Neuron (in vitro differentiated cells): ENCODE measurements around the gene SLC4A8.
A peak's percentile ranks its signal among the peaks of the same experiment; 100 is the strongest.

Source experiments
- H2AFZ ChIP-seq: one replicate; pipeline ENCODE4 v1.6.1; 2013; ENCODE audit warnings: low read depth, mild to moderate bottlenecking, inconsistent platforms, low read length, moderate library complexity
- H3K27me3 ChIP-seq: one replicate; pipeline ENCODE4 v1.6.1; 2013; ENCODE audit warnings: low read length; ENCODE audit not compliant: insufficient read depth
- H3K36me3 ChIP-seq: one replicate; pipeline ENCODE4 v1.6.1; 2013; ENCODE audit warnings: low read length; ENCODE audit not compliant: insufficient read depth
- H3K4me1 ChIP-seq: one replicate; pipeline ENCODE4 v1.6.1; 2013; ENCODE audit warnings: low read length; ENCODE audit not compliant: insufficient read depth
- H3K4me3 ChIP-seq: 2 replicates; pipeline ENCODE4 v1.5.1; 2013; ENCODE audit warnings: mild to moderate bottlenecking, low read length, moderate library complexity
- H3K9me3 ChIP-seq: one replicate; pipeline ENCODE4 v1.6.1; 2013; ENCODE audit warnings: low read length

The SLC4A8 gene

DNA sequence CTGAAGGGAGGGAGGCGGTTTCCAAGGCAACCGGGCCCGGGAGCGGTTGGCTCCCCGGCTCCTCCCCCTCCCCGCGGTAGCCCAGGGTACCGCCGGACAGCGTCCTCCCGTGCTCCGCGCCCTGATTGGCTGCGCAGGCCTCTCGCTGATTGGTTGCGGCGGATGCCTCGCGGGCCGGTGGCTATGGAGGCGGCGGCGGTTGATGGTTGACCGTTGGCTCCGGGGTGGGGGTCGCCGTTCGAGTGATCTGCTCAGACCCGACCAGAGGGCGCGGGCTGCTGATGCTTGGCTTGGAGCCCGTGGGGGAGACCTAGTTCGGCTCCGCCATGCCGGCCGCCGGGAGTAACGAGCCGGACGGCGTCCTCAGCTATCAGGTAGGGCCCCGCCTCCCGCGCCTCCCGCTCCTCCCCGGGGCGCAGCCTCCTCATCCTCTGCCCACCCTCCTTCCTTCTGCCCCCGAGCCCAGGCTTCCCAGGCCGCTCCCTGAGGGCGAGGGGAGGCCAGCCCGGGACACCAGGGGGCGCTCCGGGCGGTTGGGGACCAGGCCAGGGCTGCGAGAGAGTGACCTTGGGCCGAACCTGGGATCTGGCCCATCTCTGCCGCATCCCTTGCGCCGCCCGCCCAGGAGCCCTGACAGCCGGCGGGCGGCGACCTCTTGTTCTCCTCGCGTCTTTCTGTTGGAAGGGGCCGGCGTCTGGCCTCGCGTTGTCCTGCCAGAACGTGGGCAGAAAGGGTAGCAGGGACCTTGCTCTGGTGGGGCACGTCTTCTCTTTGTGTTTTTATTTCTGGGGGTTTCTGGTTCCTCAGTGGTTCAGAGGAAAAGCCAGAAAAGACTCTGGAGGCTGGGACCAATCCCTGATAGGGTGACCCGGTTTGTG lies at the start of gene SLC4A8:
Gene SLC4A8, plus strand, starts transcription at position 170 of the 878 bp plus-strand sequence. Its CDS starts 157 bp downstream, at position 327.
- Histone ChIP-seq H3K4me1 (peaks cover 29% of the 10 kb centered on the region), H3K4me3 (peak within 1 kb of the TSS; percentile 66), H3K36me3 (no peaks in the 10 kb centered on the region), H2AFZ (peak within 1 kb of the TSS; percentile 77), H3K9me3 (no peaks in the 10 kb centered on the region), H3K27me3 (no peaks in the 10 kb centered on the region)

DNA sequence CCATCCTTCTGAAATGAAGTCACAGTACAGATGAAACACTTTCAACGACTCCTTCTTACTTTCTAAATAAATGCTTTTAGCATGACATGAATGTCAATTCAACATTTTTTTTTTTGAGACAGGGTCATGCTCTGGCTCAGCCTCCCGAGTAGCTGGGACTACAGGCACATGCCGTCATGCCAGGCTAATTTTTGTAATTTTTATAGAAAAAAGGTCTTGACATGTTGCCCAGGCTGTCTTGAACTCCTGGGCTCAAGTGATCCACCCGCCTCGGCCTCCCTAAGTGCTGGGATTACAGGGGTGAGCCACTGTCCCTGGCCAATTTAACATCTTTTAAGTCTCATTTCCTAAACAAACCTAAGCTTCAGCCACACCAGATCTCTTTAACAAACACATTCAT lies 49.8 kb upstream of the SLC4A8 start:
- no peaks in the 10 kb centered on the region for H3K27me3 ChIP-seq
- H3K4me3 ChIP-seq, result no peak overlapping the region
- no peaks in the 10 kb centered on the region for H3K36me3 ChIP-seq
- H3K4me1 ChIP-seq, result peaks cover 8% of the 10 kb centered on the region
- H2AFZ ChIP-seq, result no peak overlapping the region
- no peaks in the 10 kb centered on the region for H3K9me3 ChIP-seq

DNA sequence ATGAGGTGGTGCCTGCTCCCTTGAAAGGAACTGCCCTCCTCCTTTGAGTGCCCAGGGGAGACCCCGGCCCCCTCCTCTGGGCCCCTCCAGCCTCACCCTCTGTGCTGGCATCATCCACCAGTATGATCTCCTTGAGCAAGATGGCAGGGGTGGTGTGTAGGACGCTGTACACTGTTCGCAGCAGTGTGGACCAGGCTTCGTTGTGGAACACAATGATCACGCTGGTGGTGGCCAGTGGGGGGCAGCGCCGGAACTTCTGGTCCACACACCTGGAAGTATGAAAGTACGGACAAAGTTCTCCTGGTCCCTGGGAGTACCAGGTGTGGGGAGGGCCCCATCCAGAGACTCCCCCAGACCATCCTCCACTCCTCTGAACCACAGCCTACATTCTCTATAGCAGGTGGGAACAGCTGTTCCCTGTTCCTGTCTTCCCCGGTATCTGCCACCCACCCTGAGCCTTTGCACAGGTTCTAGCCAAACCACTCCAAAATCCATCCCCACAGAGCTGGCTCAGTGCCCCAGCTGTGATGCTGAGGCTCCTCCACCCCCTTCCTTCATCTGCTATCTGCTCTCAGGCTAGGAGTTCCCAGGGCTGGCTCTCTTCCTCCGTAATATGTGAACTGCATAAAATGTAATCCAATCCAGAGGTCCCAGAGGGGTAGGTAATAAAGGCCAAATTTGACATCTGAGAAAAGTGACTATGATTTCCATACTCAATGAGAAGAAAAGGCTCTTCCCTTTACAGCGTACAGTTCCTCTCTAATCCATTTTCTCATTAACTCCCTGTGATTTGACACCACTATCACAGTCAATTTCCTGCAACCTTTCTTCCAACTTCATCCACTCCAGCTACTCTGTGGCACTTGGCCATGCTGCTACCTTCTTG lies 47.3 kb upstream of the SLC4A8 start:
- no peaks in the 10 kb centered on the region for H3K9me3 ChIP-seq
- H2AFZ ChIP-seq, result no peak overlapping the region
- no peaks in the 10 kb centered on the region for H3K27me3 ChIP-seq
- no peak overlapping the region for H3K4me3 ChIP-seq
- H3K36me3 ChIP-seq, result no peaks in the 10 kb centered on the region
- no peaks in the 10 kb centered on the region for H3K4me1 ChIP-seq

DNA sequence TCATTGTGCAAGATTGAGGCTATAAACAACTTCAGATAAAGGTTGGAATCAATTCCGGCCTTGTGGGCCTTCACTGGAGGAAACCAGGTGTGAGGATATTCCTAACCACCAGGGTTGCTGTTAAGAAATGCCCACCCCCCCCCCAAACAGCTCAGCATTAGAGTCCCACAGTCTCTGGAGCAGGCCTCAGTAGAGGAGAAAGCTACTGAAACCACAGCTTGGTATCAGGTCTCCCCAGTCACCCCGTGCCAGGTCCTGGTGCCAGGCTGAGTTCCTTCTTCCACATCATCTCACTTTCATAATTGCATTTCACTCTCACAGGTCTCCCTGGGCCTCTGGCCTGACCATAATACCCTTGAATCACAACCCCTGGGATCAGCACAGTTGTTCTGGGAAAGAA lies 45.9 kb upstream of the SLC4A8 start:
- Histone ChIP-seq H3K27me3 (peaks cover 7% of the 10 kb centered on the region), H3K4me1 (peaks cover 4% of the 10 kb centered on the region), H3K4me3 (no peak overlapping the region), H3K36me3 (no peaks in the 10 kb centered on the region), H2AFZ (no peak overlapping the region), H3K9me3 (no peaks in the 10 kb centered on the region)

DNA sequence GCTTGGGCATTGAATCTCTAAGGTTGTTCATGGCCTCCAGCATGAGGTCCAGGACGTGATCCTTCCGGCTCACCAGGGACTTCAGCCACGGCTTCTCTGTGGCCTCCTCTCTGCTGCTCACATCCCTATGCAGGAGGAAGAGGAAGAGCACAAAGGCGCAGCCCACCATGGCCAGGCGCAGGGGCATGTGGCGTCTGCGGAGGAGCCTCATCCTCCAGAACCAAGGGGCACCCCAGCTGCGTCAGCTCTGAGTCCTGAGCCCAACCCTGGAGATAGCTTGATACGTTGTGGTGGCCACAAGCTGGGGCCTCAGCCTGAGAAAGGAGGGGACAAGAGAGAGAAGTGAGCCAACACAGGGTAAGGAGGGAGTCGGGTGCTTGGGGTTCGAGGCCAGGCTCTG lies 45.1 kb upstream of the SLC4A8 start:
- Histone ChIP-seq H2AFZ (no peak overlapping the region), H3K9me3 (no peaks in the 10 kb centered on the region), H3K4me1 (peaks cover 7% of the 10 kb centered on the region)

DNA sequence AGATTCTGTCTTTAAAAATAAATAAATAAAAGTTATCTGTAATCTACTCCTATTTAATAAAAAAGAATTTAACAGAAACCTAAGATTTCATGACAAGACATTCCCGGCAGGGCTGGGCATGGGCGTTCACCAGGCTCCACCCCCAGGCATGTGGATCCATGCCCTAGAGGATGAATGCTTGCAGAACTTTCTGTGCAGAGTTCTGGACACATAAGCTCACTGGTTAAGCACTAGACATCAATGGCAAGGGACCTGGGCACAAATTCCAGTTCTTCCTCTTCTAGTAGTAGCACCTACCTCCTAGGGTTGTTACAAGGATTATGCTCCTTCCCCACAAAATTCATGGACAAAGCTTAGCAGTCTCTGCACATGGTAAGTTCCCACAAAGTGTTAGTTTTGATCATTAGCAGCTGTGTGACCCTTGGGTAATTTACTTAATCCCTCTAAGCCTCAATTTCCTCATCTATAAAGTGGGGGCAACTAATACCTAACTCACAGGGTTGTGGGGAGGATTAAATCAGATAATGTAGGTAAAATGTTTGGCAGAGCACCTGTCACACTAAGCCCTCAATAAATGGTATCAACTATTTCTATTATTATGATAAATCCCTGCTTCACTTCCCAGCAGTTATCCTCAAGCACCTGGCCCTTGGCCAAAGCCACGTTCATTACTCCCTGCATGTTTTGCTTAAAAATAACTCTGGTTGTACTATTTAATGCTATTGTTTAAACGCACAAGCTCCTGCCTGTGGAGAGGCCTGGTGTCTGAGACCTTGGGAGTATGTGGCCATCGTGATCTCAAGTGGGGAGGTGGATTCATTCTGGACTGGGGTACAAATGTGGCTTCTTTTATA lies 43.2 kb upstream of the SLC4A8 start:
- peaks cover 7% of the 10 kb centered on the region for H3K4me1 ChIP-seq
- H3K36me3 ChIP-seq, result no peaks in the 10 kb centered on the region
- peaks cover 18% of the 10 kb centered on the region for H3K27me3 ChIP-seq

More for the DNA sequence above, 45.1 kb upstream of the SLC4A8 start:
- no peak overlapping the region for H3K4me3 ChIP-seq
- H3K27me3 ChIP-seq, result peaks cover 9% of the 10 kb centered on the region
- H3K36me3 ChIP-seq, result no peaks in the 10 kb centered on the region

DNA sequence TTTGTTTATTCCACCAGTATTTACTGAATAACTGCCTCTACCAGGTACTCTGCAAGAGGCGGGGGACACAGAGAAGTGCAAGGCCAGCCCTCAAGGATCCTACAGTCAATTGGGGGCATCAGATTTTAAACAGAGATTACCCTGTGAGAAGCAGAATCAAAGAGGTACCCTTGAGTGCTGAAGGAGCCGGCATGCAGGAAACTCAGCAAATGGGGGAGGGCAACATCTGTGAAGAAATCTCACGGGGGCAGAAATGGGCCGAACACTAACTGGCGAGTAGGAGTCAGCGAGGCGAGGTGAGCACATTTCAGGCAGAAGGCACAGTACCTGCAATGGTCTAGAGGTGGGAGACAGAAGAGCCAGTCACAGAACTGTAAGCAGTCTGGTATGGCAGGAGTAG lies 42.5 kb upstream of the SLC4A8 start:
- Histone ChIP-seq H3K4me1 (peaks cover 7% of the 10 kb centered on the region), H3K36me3 (no peaks in the 10 kb centered on the region), H3K27me3 (peaks cover 23% of the 10 kb centered on the region), H2AFZ (no peak overlapping the region), H3K4me3 (no peak overlapping the region), H3K9me3 (no peaks in the 10 kb centered on the region)

More for the DNA sequence above, 43.2 kb upstream of the SLC4A8 start:
- Histone ChIP-seq H2AFZ (no peak overlapping the region), H3K4me3 (no peak overlapping the region), H3K9me3 (no peaks in the 10 kb centered on the region)

DNA sequence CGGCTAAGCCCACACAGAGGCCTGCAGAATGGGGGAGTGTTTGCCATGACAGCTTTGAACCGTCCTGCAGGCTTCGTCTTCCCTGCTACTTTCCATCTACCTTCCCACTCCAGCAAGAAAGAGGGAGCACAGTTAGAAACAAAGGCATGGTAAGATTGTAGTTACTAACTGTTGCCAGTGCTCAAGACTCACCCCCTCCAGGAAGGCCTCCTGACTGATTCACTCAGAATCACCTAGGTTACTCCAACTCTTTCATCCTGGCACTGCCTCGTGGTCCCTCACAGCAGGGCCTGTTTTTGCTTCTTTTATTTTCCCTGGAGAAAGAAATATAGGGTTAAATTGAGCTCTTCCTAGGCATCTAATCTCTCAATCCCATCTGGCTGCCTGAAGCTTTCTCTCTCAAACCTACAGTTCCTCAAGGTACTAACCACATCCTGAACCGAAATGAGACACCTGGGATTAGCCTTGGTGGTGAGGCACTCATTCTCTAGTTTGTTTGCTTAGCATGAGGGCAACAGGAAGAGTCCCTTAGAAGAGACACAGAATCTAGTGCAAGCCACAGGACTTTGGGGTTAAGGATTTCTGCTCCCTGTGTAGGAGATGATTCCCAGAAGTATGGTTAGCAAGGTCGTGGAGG lies 41.2 kb upstream of the SLC4A8 start:
- no peak overlapping the region for H2AFZ ChIP-seq

DNA sequence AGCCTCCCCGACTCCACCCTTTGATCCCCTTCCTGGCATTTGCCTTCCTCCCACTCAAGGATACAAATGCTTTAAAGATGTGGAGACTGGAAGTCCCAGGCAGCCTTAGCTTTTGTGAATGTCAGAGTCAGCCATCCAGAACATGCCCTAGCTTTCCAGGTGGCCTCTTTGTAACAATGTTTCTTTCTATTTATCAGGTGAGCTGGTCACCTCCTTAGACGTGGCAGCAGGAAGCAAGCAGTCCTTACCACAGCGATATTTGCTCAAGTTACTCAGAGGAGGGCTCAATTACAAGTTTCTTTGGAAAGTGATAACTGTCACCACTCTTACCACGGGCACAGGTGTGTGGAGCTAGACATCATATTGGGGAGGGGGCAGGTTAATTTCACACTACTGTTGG lies 38.3 kb upstream of the SLC4A8 start:
- Histone ChIP-seq H3K36me3 (no peaks in the 10 kb centered on the region), H3K4me1 (peaks cover 9% of the 10 kb centered on the region), H2AFZ (no peak overlapping the region), H3K9me3 (no peaks in the 10 kb centered on the region), H3K4me3 (no peak overlapping the region), H3K27me3 (peaks cover 63% of the 10 kb centered on the region)

More for the DNA sequence above, 41.2 kb upstream of the SLC4A8 start:
- H3K27me3 ChIP-seq, result peaks cover 35% of the 10 kb centered on the region
- peaks cover 9% of the 10 kb centered on the region for H3K4me1 ChIP-seq
- H3K9me3 ChIP-seq, result no peaks in the 10 kb centered on the region
- no peaks in the 10 kb centered on the region for H3K36me3 ChIP-seq
- H3K4me3 ChIP-seq, result no peak overlapping the region

DNA sequence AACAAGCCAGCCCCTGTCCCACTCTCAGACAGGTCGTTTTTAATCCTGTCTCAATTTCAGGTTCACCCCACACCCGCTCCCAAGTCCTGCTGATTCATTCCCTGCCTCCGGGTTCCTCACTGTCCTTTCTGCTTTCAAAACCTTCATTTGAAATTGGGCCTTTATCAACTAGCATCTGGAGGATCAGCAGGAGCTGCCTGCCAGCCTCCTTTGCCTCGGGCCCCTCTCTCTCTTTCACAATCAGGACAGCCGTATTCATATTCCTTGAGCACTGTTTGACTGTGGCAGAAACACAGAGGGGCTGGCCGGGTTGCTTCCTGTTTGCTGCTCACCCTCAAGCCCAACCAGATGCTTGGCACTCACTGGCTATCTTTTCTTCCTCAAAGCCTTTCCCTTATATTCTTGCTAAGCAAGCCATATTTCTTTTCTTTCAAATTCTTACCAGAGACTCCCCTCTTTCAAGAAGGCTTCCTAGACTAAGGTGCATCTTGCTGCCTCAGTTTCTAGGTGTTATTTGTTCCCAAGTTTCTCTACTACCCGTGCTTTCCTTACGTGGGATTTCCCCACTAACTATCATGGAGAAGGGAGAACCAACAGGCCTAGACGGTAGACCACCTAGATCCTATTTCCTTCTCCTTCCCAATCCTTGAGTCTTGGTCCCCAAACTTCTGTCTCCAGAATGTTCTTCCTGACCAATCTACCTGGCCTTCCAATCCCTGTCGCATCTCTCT lies 36.4 kb upstream of the SLC4A8 start:
- Histone ChIP-seq H3K4me3 (no peak overlapping the region), H3K9me3 (no peaks in the 10 kb centered on the region), H3K36me3 (no peaks in the 10 kb centered on the region), H3K4me1 (peaks cover 11% of the 10 kb centered on the region), H2AFZ (no peak overlapping the region), H3K27me3 (peaks cover 73% of the 10 kb centered on the region)

DNA sequence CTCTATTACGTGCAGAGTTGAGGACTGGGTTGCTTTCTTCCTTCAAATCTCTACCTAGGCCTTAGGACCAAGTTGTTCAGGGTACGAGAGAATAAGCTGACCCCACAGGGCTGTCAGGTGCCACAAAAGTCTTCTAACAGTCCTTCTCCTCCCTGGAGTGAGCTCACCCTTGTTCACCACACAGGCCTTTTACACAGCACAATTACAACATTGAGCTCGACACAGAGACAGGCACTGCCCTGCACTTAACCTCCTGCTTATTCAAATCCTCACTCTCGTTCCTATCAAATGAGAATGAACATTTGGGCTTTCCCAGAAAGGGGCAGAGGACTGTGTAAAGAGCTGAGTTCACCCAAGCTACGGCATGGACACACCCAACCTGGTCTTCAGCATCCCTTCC lies 35.8 kb upstream of the SLC4A8 start:
- Histone ChIP-seq H3K27me3 (peaks cover 75% of the 10 kb centered on the region), H2AFZ (no peak overlapping the region), H3K4me3 (no peak overlapping the region), H3K4me1 (peaks cover 6% of the 10 kb centered on the region), H3K36me3 (no peaks in the 10 kb centered on the region), H3K9me3 (peaks cover 4% of the 10 kb centered on the region)
